ENCODE results near the gene HTATSF1. TPM values are rescaled to one million over a fixed set of nuclear protein-coding genes. Genes with fewer than 3 reads are reported as not detected.

HTATSF1 gene
- 109 TPM for total RNA-seq

GRCh38 chrX:136497556-136498052, at the start of gene HTATSF1:
Gene HTATSF1, plus strand, starts transcription at chrX:136497592. Its CDS starts 93 bp downstream, at chrX:136497685.

GRCh38 chrX:136487647-136488046, 9.7 kb upstream of the HTATSF1 start, which contains the start of gene BRS3:
Gene BRS3, plus strand, starts transcription at chrX:136487947. Its CDS starts 168 bp downstream, at chrX:136488115.

GRCh38 chrX:136531951-136532350, 34.6 kb downstream of the HTATSF1 start, which contains the start of gene VGLL1:
Gene VGLL1, plus strand, starts transcription at chrX:136532215. Its CDS starts 3,806 bp downstream, at chrX:136536021.

Other genes starting within 250 kb of the HTATSF1 start
- gene MAP7D3, start 246.2 kb upstream of the HTATSF1 start, total RNA-seq = 12.1 TPM
- gene ADGRG4, start 196.6 kb upstream of the HTATSF1 start, total RNA-seq = not detected
- gene BRS3, start 9.6 kb upstream of the HTATSF1 start, total RNA-seq = not detected
- gene VGLL1, start 34.6 kb downstream of the HTATSF1 start, total RNA-seq = 1.1 TPM
- gene CD40LG, start 150.6 kb downstream of the HTATSF1 start, total RNA-seq = not detected

Data from camera-type eye (tissue), 1 donor.